HG02870 (cell line): Measurements from ENCODE around the gene MEGF11.
"Not testable (repeated sequence)": the region's sequence is repeated elsewhere in the genome, so short reads cannot be mapped to it uniquely, and the experiment has no call there.

Source experiments
- ATAC-seq: cut with Tn5 transposase; IDR thresholded peaks from one replicate; pipeline ENCODE4 v1.9.1; 2021; ENCODE audit warnings: mild to moderate bottlenecking, moderate library complexity; ENCODE audit not compliant: unreplicated experiment

MEGF11 gene

DNA sequence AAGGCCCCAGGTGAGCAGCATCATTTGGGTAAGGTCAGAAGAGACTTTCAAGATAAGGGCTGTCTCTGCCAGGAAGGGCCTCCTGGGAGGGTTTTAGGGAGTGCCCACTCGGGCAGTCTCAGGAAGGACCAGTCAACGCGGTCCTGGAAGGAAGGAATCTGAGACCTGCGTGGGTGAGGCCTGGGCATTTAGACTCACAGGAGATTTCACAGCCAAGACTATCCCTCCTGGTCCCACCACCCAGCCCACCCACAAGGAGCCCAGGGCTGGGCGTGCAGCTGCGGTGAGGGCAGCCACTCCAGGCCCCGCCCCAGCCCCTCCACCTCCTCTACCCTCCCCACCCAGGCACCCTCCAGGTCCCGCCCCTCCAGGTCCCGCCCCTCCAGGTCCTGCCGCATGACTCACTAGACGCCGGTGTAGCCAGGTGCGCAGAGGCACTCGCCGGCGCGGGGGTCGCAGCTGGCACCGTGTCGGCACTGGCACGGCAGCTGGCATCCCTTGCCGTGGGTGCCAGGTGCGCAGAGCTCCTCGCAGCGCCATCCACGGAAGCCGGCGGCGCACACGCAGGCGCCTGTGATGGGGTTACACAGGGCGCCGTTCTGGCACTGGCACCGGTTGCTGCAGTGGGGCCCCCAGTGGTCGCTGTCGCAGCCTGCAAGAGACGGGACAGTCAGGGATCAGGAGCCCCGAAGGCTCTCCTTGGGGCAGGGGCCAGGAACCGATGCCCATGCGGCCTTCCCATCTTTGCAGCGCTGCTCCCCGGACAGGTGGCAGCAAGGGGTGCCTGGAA lies 271.5 kb downstream of the MEGF11 start:
- ATAC-seq: no peak

DNA sequence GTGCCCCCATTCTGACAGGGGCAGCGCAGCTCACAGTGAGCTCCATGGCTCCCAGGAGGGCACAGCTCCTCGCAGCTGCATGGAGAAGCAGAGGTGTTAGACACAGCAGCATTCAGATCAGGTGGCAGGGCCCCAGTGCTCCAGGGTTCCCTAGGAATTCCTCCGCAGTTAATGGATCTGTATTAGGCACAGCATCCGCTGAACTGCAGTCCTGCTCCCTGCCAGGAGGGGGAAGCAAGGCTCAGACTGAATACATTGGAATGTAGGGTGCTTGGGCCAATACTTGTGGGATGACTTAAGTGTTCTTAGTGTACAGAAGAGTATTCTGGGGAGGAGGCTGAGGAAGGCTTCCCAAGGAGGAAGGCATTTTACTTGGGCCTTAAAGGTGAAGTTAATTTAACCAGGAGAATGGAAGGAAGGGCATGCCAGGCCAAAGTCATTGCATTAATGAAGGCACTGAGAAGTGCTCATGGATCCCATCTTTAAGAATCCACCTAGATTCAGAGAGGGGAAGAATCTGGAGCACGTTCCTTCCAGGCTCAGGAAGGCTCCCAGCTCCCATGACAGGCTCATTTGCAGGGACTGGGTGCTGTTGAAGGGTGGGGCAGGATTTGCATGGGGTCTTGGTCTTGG lies 272.6 kb downstream of the MEGF11 start:
- no peak for ATAC-seq

DNA sequence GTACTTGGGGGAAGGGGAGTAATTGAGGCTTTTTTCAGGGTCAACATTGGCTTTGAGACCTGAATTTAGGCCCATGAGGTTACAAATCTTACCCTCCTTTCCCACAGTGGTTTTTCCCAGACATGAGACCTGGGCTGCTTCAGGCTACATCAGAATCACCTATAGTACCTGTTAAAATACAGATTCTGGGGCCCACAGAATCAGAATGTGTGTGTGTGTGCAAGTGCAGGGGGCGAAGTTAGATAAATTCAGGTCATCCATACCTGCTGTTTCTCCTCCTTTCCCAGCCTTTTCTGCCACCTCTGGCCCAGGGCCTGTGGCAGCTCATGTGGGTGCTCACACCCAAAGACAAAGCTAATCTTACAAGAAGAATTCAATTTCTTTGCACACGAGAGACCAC lies 273.7 kb downstream of the MEGF11 start:
- ATAC-seq: no peak

DNA sequence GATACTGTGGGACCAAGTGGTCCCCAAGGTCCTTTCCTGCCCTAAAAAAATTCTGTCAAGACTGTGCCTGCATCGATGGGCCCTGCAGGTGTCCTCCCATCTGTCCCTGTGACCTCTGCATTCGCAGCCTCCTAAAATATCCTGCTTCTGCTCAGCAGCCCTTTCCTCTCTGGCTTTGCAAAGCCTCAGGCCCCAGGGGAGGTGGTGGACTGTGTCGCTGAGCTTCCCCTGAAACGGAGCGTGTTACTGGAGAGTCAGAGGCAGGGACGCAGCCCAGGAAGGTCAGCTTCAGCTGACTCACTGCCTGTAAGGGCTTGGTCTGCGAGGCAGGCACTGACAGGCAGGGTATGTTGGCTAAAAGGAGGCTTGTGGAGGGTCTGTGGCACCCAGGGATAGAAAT lies 274.2 kb downstream of the MEGF11 start:
- ATAC-seq: no peak

DNA sequence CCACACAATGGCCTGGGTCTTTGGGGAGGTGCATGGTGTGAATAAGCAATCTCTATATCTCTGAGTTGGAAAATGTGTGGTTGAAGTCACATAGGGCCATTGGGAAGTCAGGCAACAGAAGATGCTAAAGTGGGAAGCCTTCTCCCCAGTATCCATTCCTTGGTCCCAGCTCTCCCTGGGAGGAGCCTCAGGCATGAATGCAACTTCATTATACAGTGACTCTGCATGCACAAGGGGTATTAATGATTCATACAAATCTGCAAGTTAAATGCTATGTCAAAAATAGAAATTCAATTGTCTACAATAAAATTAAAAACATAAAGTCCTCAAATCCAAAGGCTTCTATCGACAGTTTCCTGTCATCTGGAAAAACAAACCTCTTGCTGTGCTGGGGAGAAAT lies 275.4 kb downstream of the MEGF11 start:
- ATAC-seq: no peak

DNA sequence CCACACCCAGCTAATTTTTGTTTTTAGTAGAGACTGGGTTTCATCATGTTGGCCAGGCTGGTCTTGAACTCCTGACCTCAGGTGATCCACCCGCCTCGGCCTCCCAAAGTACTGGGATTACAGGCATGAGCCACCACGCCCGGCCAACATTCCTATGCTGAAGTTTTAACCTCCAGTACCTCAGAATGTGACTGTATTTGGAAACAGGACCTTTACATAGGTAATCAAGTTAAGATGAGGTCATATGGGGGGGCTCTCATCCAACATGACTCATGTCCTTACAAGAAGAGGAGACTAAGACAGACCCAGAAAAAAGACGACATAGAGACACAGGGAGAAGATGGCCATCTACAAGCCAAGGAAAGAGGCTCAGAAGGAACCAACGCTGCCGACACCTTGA lies 277.4 kb downstream of the MEGF11 start:
- ATAC-seq: not testable (repeated sequence)

DNA sequence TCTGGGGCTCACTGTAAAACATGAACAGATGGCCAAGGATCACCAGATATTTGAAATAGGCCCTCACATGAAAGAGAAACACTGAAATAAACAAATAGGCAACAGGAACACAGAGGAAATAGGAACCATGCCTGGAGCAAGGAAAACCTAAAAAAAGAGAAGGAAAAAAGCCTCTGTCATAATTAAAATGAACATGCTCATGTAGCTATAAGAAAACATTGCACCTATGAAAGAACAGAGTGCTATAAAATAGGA lies 281.9 kb downstream of the MEGF11 start:
- ATAC-seq: no peak

DNA sequence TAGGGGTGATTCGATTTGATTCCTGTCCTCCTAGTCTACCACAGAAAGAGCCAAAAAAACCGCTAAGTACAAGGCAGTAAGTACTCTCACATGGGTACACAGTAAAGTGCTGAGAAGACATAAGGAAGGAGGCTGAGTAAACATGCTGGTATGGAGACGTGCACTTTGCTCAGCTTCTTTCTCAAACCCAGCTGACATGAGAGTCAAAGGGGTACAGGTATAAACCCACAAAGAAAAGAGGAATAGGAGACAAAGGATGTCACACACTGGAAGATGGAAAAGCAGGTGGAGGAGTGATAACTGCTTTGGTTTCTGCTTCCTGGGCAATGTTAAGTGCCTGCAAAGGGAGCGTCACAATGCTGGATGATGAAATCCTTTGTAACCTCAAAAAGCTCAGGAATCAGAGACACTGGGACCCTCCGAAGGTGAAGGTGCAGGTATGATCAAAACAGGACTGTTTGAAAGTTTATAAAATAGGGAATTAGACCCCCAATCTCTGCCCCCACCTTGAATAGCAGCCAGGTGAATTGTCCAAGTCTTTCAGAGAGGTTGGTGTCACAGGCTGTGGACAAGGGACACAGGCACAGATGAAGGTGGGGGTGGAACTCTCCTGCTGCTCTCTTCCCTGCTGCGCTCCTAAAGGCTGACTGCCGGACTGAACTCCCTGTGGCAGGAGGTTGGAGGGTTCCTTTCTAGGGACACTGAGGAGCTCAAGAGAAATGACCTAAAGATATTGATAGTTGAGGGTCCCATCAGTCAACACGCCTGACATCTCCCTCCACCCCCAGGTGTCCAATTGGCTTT lies 282.4 kb downstream of the MEGF11 start:
- no peak for ATAC-seq

DNA sequence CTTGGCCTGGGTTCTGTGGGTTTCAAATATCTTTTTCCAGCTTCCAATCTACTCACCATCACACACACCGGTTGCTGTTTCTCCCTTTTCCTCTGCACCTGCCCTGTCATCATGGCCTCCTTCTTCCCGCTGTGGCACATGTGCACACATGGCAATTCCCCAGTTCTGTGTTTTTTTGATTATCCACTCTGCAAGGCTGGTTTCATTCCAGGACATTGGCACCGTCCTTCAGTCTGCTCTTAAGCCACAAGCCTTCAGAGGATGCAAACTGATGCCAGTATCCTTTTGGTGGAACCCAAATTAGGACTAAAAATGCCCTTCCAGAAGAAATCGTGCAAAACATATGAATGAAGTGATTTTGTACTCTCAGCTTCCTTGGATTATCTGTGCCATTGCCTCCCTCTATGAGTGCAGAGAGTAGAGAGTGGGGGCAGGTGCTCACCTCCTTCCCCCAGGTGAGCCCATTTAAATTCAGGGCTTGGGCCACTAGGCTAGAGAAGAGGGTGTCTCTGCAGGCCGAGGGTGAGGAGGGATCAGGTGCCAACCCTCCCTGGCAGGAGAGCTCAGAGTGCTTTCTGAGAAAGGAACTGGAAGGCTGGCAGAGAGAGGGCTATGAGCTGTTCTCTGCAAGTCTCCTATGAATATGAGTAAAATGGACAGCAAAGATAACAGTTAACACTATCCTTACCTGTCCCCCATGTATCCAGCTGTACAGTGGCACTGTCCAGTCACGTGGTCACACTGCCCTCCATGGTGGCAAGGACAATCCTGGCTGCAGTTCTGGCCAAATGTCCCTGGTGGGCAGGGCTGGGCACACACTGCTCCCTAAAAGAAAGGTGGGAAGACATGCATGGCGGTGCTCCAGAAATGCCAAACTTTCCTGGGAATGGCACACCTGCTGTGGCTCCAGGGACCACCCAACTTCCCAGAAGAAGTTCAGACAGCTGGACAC lies 283.4 kb downstream of the MEGF11 start:
- ATAC-seq: no peak

DNA sequence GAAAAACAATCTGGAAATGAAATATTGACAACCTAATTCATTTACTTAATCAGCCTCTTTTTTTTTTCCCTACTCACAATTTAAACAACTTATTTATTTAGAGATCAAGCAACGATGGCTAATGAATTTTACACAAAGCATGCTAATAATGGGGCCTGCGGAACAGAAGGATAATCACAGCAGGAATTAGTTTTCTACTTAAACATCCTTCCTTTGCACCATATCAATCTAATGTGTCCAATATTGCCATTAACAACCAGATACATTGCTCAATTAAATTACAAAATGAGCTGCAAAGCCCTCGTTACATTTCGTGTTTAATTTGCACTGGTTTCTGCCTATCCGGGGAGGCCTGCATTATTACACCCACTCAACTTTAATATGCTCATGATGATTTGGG lies 285.0 kb downstream of the MEGF11 start:
- ATAC-seq: no peak

DNA sequence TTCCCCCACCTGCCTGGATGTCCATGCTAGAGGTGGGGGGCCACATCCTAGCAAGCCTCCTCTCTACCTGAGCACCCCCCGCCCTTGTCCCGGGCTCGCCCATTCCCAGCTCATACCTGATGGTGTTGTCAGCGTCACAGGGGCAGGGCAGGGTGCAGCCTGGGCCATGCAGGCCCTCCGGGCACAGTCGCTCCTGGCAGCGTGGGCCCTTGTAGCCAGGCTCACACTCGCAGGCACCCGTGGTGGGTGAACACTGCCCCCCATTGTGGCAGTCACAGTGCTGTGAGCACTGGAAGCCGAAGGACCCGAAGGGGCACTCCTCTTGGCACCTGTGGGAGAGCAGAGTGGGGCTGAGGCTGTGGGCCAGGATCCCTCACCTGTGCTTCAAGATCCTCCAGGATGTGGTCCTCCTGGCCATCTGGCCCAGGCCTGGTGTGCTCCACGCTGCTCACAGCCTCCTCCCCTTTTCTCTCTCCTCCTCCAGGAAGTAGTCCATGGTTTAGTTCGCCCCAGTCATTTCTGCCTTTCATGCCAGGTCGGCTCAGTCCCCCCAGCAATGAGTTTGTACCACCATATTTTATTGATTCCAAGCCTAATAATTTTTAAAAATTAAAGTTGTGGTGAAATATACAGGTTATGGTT lies 288.6 kb downstream of the MEGF11 start:
- no peak for ATAC-seq

DNA sequence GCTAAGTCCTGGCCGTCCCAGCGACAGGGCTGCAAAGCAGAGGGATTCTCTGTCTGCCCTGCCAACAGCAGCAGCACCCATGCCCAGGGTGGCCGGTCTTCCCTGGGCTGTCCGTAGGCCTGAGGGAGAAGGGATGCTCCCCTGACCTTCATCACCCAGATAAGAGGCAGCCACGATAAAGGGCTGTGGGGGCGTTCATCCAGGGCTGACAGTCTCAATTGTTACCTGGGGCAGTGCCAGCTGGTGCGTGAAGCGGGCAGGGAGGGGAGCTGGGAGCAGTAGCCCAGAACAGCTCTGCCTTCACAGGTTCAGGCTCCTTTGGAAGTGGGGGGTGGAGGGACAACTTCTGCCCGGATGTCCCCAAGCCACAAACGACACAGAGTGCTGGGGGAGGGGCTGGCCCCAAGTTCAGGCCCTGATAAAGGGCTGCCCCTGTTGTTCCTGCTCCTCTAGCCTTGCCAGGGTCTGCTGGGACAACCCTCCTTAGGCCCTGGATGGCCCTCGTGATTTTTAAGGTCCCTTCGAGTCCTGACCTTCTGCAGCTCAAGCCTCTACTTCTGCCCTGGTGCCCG lies 289.6 kb downstream of the MEGF11 start:
- ATAC-seq: no peak

DNA sequence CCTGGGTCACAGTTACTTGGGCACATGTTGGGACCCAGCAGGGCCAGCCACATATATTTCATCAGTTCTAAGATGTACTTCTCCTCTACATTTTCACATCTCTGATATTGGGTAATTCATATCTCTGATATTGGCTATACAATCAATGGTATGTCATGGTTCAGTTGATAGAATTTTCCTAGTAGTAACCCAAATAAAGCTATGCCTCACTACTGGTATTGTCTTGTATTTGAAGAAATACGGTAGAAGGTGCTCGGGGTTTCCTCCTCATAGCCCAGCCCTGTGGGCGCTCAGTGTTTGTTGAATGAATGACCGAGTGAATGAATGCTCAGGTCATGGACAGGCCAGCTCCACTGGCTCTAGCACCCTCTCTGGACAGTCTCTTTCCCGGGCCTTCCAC lies 290.2 kb downstream of the MEGF11 start:
- ATAC-seq: no peak

DNA sequence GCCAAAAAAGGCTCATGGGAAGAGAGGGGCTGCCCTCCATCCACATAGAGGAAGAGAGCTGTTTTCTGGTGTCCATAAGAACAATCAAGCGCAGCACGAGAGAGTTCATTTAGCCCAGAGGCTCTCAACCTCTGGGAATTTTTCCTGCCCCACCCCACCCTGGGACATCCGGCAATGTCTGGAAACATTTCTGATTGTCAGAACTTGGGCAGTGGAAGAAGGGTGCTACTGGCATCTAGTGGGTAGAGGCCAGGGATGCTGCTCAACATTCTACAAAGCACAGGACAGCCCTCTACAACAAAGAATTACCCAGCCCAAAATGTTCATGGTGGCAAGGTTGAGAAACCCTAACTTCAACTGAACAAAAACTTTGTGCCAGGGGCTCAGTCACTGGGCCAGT lies 291.4 kb downstream of the MEGF11 start:
- no peak for ATAC-seq

DNA sequence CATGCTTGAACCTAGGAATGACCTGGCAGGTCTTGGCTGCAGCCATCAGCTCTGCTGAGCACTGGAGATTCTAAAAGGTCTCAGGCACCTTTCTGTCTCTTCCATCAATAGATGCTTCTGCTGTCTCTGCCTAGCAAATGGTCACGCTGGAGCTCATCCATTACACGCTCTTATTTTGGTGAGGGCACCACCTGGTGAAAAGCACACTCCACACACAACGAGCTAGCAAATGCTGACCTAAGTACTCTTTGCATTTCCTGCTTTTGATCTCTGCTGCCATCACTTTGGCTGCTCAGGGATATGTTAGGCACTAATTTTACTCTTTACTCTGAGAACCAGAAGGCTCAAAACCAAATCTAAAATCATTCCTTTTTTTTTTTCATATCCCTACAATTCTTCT lies 293.0 kb downstream of the MEGF11 start:
- no peak for ATAC-seq

DNA sequence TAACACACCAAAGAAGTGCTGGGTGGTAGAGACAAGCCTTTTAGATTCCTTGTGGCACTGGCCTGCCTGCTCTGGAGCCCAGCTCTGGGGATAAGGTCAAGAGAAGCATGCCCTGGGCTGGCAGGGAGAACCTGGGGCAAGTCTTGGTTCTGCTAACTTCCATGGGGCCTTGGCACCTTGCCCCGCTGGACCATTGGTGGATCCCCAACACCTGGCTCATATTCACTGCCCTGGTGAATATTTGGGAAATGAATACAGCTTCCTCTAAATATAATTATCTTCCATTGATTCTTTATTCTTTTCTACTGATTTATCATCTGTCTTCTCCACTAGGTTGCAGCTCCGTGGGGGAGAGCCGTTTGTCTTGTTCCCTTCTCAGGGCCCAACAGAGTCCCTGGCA lies 294.7 kb downstream of the MEGF11 start:
- no peak for ATAC-seq

DNA sequence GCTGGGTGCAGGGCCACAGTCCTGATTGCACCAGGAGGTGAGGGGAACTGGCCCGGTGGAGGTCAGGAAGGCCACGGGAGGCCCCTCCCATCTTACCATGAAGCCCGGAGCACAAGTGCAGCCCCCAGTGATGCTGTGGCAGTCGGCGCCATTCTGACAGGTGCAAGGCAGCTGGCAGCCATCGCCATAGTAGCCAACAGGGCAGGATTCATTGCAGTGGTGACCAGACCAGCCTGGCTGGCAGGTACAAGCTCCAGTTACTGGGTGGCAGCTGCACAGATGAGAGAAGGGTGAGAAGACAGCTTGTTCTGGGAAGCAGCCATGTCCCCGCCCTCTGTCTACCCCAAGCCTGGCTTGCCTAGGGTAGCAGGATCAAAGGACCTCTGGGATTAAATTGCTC lies 296.1 kb downstream of the MEGF11 start:
- no peak for ATAC-seq

DNA sequence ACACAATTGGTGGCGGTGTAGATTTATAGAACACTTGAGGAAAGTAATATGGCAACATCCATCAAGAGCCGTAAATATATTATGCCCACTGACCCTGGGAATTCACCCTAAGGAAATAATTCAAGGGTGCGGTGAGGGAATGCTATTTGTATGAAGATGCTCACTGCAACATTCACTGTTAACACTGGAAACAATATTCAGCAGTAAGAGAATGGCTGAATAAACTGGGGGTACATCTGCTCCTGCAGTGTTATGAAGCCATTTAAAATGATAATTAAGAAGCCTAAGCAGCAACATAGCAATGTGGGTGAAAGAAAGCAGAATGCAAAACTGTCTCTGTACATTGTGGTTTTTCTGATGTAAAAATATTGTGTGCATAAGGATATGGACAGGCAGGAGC lies 296.7 kb downstream of the MEGF11 start:
- no peak for ATAC-seq

DNA sequence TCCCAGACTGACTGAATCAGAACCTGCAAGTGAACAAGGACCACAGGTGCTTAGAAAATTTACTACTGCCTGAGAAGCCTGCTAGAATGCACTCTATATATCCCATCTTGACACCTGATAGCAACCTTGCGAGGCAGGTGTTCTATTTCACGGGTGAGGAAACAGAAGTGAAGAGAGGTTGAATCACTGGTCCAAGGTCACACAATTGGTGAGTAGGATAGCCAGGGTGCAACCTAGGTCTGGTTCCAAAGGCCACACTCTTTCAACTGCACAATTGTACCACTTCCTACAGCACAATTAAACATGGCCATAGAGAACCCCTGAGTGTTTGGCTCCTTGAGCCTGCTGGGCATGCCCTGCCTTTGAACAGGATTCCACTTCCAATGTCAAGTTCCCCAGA lies 297.2 kb downstream of the MEGF11 start:
- no peak for ATAC-seq

DNA sequence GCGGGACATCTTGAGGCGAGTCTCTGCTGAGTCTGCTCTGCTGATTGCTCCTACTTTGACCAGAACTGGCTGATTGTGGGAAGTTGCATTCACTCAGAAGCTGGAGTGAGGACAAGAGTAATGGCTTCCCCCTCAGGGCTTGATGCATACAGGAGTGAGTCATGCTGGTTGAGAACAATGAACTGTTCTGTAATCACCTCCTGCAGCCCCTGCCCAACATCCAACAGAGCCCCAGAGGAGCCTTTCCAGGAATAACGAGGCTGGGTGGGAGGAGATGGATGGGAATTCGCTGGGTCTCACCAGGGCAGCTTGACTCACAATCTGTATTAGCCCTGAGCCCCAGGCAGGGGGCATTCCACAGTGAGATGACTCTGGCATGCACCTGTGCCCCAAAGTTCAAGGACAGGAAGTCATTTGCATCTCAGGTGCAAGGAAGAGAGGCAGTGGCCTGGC lies 299.2 kb downstream of the MEGF11 start:
- ATAC-seq: no peak
